ENCODE data around the gene DCLK3. TPM values are rescaled to one million over a fixed set of nuclear protein-coding genes. Genes with fewer than 3 reads are reported as not detected.

Gene DCLK3
- total RNA-seq, 3 donors from 2014 or later (not counting 1 experiment from before 2014, with no cell fraction given): not detected

DNA sequence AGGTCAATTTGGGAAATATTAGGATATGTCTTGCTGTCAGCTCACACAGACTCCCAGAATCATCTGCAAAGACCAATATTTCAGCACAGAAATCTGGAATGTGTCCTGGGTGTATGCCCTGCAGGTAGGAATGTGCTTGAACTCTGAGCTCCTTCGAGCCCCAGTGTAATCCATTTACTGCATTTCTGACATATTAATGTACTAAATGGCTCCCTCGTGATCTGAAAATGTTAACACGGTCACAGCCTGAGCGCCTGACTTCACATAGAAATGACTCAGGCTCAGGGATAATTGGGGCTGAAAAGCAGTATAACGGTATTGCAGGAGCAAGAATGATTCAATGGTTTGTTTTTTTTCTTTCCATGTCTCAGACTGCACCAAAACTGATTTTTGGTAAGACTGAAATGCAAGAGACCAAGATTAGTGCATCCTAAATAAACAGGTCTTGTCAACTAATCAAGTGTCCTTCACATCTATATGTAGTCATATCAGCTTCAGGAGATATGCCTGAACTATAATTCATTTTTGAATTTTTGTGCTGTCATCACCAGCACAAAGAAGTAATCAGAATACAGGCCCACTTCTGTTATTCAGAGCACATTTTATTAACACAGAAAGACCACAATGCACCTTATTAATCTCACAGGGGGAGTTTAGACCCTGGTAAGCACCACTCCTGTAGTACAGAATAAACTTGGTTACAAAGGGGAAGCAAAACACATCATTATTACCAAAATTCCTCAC lies 49.8 kb downstream of the DCLK3 start:
- 83% methylated on average over 5 of the region's 5 CpGs for WGBS (ENCODE audit: insufficient coverage)
- peaks cover 2 to 8% of the 10 kb centered on the region in 2 donors for H3K27me3 Mint-ChIP-seq (ENCODE audit: low read depth in 2 of 2)
- TF ChIP-seq CTCF (IDR thresholded peaks at IDR 0.05): no peak

DNA sequence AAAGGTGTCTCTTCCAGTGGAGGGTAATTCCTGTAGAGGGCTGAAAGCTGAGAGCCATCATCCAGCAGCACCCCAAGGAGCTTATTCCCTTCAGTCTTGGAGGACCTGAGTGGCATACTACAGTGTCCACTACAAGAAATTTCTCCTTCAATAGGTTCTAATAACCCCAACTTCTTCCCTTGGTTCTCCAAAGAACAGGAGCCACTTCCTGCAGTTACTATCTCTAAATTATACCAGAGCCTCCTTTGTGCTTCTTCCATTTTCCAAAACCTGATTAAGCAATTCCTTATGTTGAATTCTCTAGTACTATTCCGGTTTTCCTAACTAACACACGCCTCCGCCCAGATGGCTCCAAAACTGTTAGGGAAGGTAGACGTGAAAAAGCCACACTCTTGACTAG lies 50.4 kb downstream of the DCLK3 start:
- Histone ChIP-seq H3K27ac (ENCODE audit: low read length) (no peak overlapping the region), H3K27me3 (ENCODE audit: control insufficient read depth, insufficient read depth, low read length) (no peaks in the 10 kb centered on the region), H3K4me3 (ENCODE audit: low read length) (no peak overlapping the region), H3K36me3 (ENCODE audit: control insufficient read depth, insufficient read depth, low read length) (no peaks in the 10 kb centered on the region), H3K9me3 (ENCODE audit: control insufficient read depth, insufficient read depth, low read length) (no peaks in the 10 kb centered on the region), H3K4me1 (ENCODE audit: control insufficient read depth, insufficient read depth, low read length) (no peaks in the 10 kb centered on the region)
- Mint-ChIP-seq H3K27ac (no peak overlapping the region), H3K4me3 (no peak overlapping the region), H3K27me3 (ENCODE audit: low read depth in 2 of 2) (peaks cover 0 to 5% of the 10 kb centered on the region in 2 donors), H3K9me3 (no peaks in the 10 kb centered on the region), H3K36me3 (no peaks in the 10 kb centered on the region), H3K4me1 (no peaks in the 10 kb centered on the region)
- DNase-seq (no peak), ATAC-seq (no peak)
- 94% methylated on average over 4 of the region's 4 CpGs for WGBS (ENCODE audit: insufficient coverage)
- no peak for TF ChIP-seq CTCF (IDR thresholded peaks at IDR 0.05)
- intact Hi-C loops (cut with micrococcal nuclease): no loop called here

More for the DNA sequence above, 49.8 kb downstream of the DCLK3 start:
- no peaks in the 10 kb centered on the region for H3K9me3 ChIP-seq (ENCODE audit: control insufficient read depth, insufficient read depth, low read length)
- no peaks in the 10 kb centered on the region for H3K36me3 Mint-ChIP-seq
- H3K27ac ChIP-seq (ENCODE audit: low read length): no peak overlapping the region
- no peaks in the 10 kb centered on the region for H3K4me1 ChIP-seq (ENCODE audit: control insufficient read depth, insufficient read depth, low read length)
- no peak overlapping the region for H3K4me3 ChIP-seq (ENCODE audit: low read length)
- no peaks in the 10 kb centered on the region for H3K9me3 Mint-ChIP-seq
- H3K4me3 Mint-ChIP-seq: no peak overlapping the region
- ATAC-seq (no peak), DNase-seq (no peak)
- no peak overlapping the region for H3K27ac Mint-ChIP-seq
- intact Hi-C loops (cut with micrococcal nuclease): no loop called here
- peaks cover 1% of the 10 kb centered on the region for H3K27me3 ChIP-seq (ENCODE audit: control insufficient read depth, insufficient read depth, low read length)
- no peaks in the 10 kb centered on the region for H3K36me3 ChIP-seq (ENCODE audit: control insufficient read depth, insufficient read depth, low read length)
- H3K4me1 Mint-ChIP-seq: no peaks in the 10 kb centered on the region

- H3K36me3 ChIP-seq (ENCODE audit: control insufficient read depth, insufficient read depth, low read length): no peaks in the 10 kb centered on the region
- Mint-ChIP-seq H3K27ac (no peak overlapping the region), H3K4me3 (no peak overlapping the region), H3K4me1 (no peaks in the 10 kb centered on the region), H3K36me3 (no peaks in the 10 kb centered on the region), H3K27me3 (ENCODE audit: low read depth in 2 of 2) (peaks cover 0 to 8% of the 10 kb centered on the region in 2 donors), H3K9me3 (no peaks in the 10 kb centered on the region)
- no peaks in the 10 kb centered on the region for H3K9me3 ChIP-seq (ENCODE audit: control insufficient read depth, insufficient read depth, low read length)
- no peaks in the 10 kb centered on the region for H3K4me1 ChIP-seq (ENCODE audit: control insufficient read depth, insufficient read depth, low read length)
- DNase-seq: no peak
- WGBS (ENCODE audit: insufficient coverage): 41% methylated on average over 2 of the region's 2 CpGs
- H3K27me3 ChIP-seq (ENCODE audit: control insufficient read depth, insufficient read depth, low read length): no peaks in the 10 kb centered on the region
- ATAC-seq: no peak
- intact Hi-C loops (cut with micrococcal nuclease): no loop called here
- H3K4me3 ChIP-seq (ENCODE audit: low read length): no peak overlapping the region
- H3K27ac ChIP-seq (ENCODE audit: low read length): no peak overlapping the region
- TF ChIP-seq CTCF (IDR thresholded peaks at IDR 0.05): no peak
Measured at GRCh38 chr3:36710606-36711005, 53.7 kb downstream of the DCLK3 start.
